K562 (cell line): ENCODE measurements around the gene HSD17B12. TPM values are rescaled to one million over a fixed set of nuclear protein-coding genes. Genes with fewer than 3 reads are reported as not detected.

ENCODE experiments used
- polyA plus RNA-seq, 8 experiments: library from polyadenylated mRNA; depleted of rRNA in 4 of 8; stranded (reverse) in 5 of 8; unstranded in 3 of 8; fragments of >200 nt; fragmentation: Nextera tagmentation in 2 of 8; fragmentation: Illumina TruSeq in 1 of 8; extraction: Ambion mirVana in 2 of 8; extraction: Trizol in 1 of 8; gene quantifications; 2 replicates each; pipeline versions ENCODE4 v1.2.1 to v1.2.3, GENCODE V29; 2011 to 2014; ENCODE audit warnings: inconsistent platforms in 1 of 8, missing spikeins in 1 of 8
- total RNA-seq, 7 experiments: library from RNA; depleted of rRNA in 6 of 7; stranded (reverse); fragments of >200 nt in 6 of 7; fragmentation: Illumina TruSeq in 2 of 7; extraction: Trizol in 2 of 7; gene quantifications; 2 replicates each; pipeline versions ENCODE4 v1.2.1 to v1.2.3, GENCODE V29; 2011 to 2021; ENCODE audit warnings: low replicate concordance in 1 of 7
- TF ChIP-seq, protein P1 (sequence below), 2 experiments: fragments of 450-650 bp in 1 of 2; sonication (generic) in 1 of 2; formaldehyde crosslinking in 1 of 2; IDR thresholded peaks; 2 replicates each; pipeline versions ENCODE4 v1.7.1 to v1.9.0; 2016 to 2022; ENCODE audit warnings: inconsistent platforms in 1 of 2, mild to moderate bottlenecking in 1 of 2, missing genetic modification reagents in 1 of 2

Gene HSD17B12
- total and polyA plus RNA-seq, 9 of the 15 experiments (the other 6 are each of a cell fraction or from before 2014, with no cell fraction given), result 9.1 to 34.5 (median 23.3) TPM

DNA sequence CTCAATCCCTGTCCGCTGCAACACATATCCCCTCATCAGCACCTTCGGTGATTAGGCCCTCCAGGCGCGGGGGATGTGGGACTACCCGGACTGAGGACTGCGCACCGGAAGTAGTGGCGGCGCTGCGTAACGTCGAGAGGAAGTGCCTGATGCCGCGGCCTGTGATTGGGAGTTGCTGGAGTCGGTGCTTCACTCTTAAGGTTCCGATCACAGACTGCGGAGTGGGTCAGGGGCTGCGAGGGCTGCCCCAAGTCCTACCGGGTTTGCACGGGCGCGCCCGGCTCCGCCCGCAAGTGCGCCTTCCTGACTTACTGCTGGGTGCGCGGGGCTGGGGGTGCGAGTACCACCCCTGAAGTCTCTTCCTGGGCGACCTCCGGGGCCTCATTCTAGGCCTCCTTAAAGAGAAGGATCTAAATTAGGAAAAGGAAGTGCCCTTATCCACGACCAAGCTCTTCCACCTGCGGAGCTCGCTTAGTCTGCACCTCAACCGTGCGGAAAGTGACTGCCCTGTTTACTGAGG, 200.2 kb downstream of the HSD17B12 start, which contains the start of gene ALKBH3 (continued):
- TF ChIP-seq, protein P1, sequence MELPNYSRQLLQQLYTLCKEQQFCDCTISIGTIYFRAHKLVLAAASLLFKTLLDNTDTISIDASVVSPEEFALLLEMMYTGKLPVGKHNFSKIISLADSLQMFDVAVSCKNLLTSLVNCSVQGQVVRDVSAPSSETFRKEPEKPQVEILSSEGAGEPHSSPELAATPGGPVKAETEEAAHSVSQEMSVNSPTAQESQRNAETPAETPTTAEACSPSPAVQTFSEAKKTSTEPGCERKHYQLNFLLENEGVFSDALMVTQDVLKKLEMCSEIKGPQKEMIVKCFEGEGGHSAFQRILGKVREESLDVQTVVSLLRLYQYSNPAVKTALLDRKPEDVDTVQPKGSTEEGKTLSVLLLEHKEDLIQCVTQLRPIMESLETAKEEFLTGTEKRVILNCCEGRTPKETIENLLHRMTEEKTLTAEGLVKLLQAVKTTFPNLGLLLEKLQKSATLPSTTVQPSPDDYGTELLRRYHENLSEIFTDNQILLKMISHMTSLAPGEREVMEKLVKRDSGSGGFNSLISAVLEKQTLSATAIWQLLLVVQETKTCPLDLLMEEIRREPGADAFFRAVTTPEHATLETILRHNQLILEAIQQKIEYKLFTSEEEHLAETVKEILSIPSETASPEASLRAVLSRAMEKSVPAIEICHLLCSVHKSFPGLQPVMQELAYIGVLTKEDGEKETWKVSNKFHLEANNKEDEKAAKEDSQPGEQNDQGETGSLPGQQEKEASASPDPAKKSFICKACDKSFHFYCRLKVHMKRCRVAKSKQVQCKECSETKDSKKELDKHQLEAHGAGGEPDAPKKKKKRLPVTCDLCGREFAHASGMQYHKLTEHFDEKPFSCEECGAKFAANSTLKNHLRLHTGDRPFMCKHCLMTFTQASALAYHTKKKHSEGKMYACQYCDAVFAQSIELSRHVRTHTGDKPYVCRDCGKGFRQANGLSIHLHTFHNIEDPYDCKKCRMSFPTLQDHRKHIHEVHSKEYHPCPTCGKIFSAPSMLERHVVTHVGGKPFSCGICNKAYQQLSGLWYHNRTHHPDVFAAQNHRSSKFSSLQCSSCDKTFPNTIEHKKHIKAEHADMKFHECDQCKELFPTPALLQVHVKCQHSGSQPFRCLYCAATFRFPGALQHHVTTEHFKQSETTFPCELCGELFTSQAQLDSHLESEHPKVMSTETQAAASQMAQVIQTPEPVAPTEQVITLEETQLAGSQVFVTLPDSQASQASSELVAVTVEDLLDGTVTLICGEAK (IDR thresholded peaks at IDR 0.05), result peak; percentile 99
- TF ChIP-seq, protein P1 (CRISPR knock-in tag; IDR thresholded peaks at IDR 0.05), result no peak
